Stimulated activated CD8-positive, alpha-beta memory T cell treated with anti-CD3 and anti-CD28 coated beads, Interleukin-12 subunit alpha, Interleukin-12 subunit beta, amount 100 ng/mL, for 24 hours (primary cell): ENCODE results near the gene TXK.

Experiments used
- DNase-seq: peaks from one replicate; pipeline ENCODE4 v3.0.0-alpha.2; 2020; ENCODE audit errors: extremely low read depth

Gene TXK

DNA sequence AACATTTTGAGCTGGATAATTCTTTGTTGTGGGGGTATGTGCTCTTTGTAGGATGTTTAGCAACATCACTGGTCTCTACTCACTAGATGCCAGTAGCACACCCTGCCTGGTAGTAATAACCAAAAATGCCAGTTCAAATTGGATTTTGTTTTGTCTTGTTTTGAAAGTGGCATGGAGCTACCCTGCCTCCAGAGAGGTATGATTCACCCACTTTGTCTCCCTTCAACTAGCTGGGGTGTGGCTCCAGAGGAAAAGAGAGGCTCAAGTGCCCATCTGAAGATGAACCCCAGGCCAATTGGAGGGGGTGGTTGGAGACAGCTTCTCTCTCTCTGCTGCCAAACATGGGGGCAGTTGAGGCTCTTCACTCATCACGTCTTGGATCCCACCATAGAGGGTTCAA, 83.0 kb downstream of the TXK start:
- DNase-seq, result no peak

DNA sequence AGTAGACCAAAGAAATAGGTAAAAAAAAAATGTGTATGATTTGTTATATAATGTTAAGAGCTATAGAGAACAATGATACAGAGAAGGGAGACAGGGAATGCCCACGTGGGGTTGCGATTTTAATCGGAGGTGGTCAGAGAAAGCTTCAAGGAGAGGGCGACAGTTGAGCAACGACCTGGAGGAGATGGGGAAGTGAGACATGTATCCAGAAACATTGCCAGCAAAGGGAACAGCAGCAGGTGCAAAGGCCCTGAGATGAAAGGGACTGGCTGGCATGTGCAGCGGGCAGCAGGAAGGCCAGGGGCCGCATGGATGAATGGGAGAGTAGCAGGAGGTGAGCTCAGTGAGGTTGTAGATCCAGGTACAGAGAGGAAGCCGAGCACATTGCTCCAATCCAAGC, 84.6 kb downstream of the TXK start:
- no peak for DNase-seq

GRCh38 chr4:48047896-48048295, 86.2 kb downstream of the TXK start:
- no peak for DNase-seq

DNA sequence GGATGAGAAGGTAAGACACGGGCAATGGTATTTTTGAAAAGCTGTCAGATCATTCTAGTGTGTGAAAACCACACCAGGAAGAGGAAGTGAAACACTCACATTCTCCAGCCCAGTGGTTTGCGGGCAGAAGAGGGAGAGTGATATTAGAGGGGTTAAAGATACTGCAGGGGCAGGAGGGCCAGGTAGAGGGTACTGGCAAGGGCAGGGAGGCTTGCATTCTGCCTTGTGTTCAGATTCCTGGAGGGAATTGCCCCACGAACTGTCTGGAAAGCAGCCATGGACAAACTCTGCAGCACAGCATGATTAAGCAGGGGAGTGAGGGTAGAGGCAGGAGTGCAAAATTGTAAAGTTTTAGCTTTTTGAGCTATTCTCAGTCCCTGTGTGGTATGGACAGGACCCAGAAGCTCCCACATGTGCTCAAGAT, 86.6 kb downstream of the TXK start:
- peak; percentile 54 for DNase-seq

GRCh38 chr4:48046059-48046458, 88.0 kb downstream of the TXK start:
- DNase-seq, result no peak

DNA sequence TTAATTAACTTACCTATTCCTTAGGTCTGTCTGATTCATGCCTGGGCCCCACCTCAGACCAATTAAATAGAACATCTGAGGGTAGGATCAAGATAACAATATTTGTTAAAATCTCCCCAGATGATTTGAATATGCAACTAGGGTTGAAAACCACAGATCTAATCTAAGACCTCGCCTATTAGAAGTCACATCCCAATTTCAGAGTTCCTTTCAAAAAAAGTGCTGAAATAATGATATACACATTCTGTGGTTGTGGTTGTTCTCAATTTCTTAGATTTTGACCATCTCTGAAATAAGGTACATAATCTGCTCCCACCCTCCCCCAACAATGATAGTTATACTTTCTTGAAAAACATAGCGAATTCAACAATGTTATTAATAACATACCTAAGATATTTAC, 89.8 kb downstream of the TXK start:
- no peak for DNase-seq

GRCh38 chr4:48043504-48043903, 90.5 kb downstream of the TXK start:
- DNase-seq, result no peak

- no peak for DNase-seq
These were observed 91.0 kb downstream of the TXK start for GRCh38 chr4:48042979-48043461.

DNA sequence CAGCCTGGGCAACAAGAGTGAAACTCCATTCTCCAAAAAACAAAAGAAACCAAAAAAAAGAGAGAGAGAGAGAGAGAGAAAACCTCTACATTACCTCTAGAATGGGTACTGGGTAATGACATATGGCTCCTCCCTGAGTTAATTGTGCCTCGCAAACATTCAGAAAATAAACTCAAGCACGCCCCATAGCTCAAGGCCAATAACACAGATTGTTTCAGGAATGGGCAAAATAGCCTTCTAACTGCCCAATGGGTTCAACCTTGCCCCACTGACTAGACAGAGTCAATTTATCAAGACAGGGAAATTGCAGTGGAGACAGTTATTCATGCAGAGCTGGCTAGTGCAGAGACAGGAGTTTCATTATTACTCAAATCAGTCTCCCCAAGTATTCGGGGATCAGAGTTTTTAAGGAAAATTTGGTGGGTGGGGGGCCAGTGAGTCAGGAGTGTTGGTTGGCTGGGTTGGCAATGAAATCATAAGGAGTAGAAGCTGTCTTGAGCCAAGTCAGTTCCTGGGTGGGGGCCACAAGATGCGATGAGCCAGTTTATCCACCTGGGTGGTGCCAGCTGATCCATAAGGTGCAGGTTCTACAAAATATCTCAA, 92.4 kb downstream of the TXK start:
- DNase-seq, result no peak

DNA sequence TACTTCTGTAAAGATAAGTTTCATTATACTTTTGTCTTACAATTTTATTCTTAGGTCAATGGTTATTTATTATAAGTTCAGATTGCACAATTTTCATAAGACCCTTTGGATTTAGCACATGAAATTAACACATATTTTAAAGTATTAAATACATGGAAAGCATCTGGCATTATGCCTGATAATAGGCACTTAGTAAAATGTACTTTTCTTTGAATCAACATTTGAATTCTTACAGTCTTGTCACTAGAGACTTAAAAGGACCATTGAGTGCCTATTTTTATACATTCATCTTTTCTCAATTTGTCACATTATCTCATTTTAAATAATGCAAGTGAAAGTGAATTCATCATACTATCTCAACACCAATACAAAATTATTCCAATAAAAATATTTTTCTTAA, 94.5 kb downstream of the TXK start:
- no peak for DNase-seq

DNA sequence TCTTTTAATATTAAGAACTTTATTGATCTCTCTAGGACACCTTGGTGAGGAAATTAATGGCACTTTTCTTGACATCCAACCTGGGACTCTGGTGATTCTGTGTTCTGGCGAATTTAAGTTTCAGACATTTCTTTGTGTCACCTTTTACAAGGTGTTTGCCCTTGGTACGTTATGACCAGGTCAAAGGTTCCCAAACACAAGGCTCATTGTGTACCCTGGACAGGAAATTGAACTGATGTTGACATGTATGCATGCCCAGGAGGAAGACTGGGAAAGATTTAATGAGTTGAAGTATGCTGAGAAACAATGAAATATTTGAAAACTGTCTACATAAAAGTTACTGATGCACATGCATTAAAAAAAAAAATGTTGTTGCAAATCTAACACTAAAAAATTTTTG, 95.4 kb downstream of the TXK start:
- no peak for DNase-seq

- no peak for DNase-seq
These were observed 97.0 kb downstream of the TXK start for GRCh38 chr4:48037117-48037462.

- DNase-seq, result no peak
These were observed 98.1 kb downstream of the TXK start for GRCh38 chr4:48035952-48036351.

DNA sequence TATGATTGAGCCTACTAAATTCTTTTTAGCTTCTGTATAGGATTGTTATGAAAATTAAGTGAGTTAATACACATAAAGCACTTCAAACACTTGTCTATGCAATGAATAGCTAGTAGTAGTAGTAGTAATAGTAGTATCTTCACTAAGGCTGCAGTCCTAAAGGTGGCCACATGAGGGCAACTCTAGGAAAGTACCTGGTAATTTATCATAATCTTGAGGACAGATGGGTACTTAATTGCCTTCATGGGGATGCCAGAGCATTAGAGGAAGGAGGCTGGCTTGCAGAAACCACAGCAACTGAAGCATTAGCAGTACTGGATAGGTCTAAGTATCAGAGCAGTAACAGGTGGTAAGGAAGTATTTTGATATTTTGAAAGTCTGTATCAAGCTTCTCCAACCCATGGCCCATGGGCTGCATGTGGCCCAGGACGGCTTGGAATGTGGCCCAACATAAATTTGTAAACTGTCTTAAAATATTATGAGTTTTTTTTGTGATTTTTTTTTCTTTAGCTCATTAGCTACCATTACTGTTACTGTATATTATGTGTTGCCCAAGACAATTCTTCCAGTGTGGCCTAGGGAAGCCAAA, 100.1 kb downstream of the TXK start:
- DNase-seq, result no peak

GRCh38 chr4:48033412-48033811, 100.6 kb downstream of the TXK start:
- DNase-seq, result no peak

DNA sequence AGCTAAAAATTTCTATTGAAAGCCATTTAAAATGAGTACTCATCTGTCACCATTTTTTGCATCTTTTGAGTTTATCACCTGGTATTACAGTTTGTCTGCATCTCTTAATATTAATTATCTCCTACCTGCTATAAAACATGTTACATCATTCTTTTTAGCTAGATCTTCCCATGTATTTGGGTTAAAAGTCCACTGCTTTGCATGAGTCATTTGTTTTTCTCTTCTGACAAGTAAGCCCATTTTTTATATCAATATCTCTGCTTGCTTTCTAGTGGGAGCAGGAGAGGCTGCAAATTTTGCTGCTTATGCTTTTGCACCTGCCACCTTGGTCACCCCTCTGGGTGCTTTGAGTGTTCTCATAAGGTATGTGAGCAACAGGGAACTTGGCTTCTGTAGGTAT, 101.3 kb downstream of the TXK start:
- no peak for DNase-seq

- DNase-seq, result no peak
These were observed 102.1 kb downstream of the TXK start for GRCh38 chr4:48031802-48032525.

- no peak for DNase-seq
These were observed 103.6 kb downstream of the TXK start for GRCh38 chr4:48030470-48030869.

- DNase-seq, result no peak
These were observed 105.4 kb downstream of the TXK start for GRCh38 chr4:48028696-48029095.

GRCh38 chr4:48027653-48028052, 106.4 kb downstream of the TXK start:
- no peak for DNase-seq

DNA sequence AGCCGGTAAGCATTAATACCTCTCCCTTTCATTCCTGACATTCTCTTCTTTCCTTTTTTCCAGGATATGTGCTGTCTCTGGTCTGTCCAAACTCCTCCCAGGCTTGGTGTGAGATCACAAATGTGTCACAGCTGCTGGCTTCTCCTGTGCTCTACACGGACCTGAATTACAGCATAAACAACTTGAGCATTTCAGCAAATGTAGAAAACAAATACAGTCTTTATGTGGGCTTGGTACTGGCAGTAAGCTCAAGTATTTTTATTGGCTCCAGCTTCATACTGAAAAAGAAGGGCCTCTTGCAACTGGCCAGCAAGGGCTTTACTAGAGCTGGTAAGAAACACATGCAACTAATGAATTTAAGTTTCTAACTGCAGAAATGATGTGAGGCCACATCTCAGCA, 109.0 kb downstream of the TXK start:
- no peak for DNase-seq

GRCh38 chr4:48024522-48024921, 109.5 kb downstream of the TXK start:
- DNase-seq, result no peak

- no peak for DNase-seq
These were observed 111.8 kb downstream of the TXK start for GRCh38 chr4:48022192-48022799.
